ENCODE measurements around the gene TARBP2.

DNA sequence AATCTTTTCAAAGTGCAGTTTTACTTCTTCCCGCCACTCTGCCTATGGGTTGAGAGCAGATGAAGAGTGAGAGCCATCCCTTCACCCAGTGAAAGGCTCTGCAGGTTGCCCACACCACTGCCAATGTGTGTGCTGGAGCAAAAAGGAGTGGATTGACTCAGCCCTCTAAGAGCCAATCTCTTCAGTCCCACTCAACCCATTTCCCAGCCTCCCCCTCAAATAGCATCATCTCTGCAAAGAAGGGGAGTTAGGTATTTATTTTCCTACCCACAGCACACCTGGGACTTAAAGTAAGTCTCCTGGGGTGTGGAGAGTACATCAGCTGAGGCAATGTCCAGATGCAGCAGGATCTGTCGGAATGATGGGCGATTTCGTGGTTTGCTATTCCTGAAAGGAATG, 17.1 kb upstream of the TARBP2 start:
- no peak for TF ChIP-seq ESRRA (CRISPR knock-in tag; IDR thresholded peaks at IDR 0.05; ENCODE audit: borderline replicate concordance)
- TF ChIP-seq NFYB (CRISPR knock-in tag; conservative IDR thresholded peaks at IDR 0.05; ENCODE audit: low read depth), result no peak
- TF ChIP-seq, protein P1, sequence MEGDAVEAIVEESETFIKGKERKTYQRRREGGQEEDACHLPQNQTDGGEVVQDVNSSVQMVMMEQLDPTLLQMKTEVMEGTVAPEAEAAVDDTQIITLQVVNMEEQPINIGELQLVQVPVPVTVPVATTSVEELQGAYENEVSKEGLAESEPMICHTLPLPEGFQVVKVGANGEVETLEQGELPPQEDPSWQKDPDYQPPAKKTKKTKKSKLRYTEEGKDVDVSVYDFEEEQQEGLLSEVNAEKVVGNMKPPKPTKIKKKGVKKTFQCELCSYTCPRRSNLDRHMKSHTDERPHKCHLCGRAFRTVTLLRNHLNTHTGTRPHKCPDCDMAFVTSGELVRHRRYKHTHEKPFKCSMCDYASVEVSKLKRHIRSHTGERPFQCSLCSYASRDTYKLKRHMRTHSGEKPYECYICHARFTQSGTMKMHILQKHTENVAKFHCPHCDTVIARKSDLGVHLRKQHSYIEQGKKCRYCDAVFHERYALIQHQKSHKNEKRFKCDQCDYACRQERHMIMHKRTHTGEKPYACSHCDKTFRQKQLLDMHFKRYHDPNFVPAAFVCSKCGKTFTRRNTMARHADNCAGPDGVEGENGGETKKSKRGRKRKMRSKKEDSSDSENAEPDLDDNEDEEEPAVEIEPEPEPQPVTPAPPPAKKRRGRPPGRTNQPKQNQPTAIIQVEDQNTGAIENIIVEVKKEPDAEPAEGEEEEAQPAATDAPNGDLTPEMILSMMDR (IDR thresholded peaks at IDR 0.05), result no peak
- TF ChIP-seq TP53 (CRISPR knock-in tag; IDR thresholded peaks at IDR 0.05), result no peak
- TF ChIP-seq, protein P2, sequence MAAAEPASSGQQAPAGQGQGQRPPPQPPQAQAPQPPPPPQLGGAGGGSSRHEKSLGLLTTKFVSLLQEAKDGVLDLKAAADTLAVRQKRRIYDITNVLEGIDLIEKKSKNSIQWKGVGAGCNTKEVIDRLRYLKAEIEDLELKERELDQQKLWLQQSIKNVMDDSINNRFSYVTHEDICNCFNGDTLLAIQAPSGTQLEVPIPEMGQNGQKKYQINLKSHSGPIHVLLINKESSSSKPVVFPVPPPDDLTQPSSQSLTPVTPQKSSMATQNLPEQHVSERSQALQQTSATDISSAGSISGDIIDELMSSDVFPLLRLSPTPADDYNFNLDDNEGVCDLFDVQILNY (CRISPR knock-in tag; IDR thresholded peaks at IDR 0.05), result no peak
- TF ChIP-seq TCF7 (CRISPR knock-in tag; IDR thresholded peaks at IDR 0.05; ENCODE audit: low read depth), result no peak
- no peak for TF ChIP-seq FOXK1 (CRISPR knock-in tag; IDR thresholded peaks at IDR 0.05)
- TF ChIP-seq, protein P3, sequence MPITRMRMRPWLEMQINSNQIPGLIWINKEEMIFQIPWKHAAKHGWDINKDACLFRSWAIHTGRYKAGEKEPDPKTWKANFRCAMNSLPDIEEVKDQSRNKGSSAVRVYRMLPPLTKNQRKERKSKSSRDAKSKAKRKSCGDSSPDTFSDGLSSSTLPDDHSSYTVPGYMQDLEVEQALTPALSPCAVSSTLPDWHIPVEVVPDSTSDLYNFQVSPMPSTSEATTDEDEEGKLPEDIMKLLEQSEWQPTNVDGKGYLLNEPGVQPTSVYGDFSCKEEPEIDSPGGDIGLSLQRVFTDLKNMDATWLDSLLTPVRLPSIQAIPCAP (CRISPR knock-in tag; IDR thresholded peaks at IDR 0.05), result no peak
- TF ChIP-seq, protein P4, sequence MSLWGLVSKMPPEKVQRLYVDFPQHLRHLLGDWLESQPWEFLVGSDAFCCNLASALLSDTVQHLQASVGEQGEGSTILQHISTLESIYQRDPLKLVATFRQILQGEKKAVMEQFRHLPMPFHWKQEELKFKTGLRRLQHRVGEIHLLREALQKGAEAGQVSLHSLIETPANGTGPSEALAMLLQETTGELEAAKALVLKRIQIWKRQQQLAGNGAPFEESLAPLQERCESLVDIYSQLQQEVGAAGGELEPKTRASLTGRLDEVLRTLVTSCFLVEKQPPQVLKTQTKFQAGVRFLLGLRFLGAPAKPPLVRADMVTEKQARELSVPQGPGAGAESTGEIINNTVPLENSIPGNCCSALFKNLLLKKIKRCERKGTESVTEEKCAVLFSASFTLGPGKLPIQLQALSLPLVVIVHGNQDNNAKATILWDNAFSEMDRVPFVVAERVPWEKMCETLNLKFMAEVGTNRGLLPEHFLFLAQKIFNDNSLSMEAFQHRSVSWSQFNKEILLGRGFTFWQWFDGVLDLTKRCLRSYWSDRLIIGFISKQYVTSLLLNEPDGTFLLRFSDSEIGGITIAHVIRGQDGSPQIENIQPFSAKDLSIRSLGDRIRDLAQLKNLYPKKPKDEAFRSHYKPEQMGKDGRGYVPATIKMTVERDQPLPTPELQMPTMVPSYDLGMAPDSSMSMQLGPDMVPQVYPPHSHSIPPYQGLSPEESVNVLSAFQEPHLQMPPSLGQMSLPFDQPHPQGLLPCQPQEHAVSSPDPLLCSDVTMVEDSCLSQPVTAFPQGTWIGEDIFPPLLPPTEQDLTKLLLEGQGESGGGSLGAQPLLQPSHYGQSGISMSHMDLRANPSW (CRISPR knock-in tag; conservative IDR thresholded peaks at IDR 0.05; ENCODE audit: low read depth), result no peak
- TF ChIP-seq ZNF423 (CRISPR knock-in tag; IDR thresholded peaks at IDR 0.05), result no peak
